Mesodermal cell (in vitro differentiated cells): ENCODE measurements around the gene ZNF805. TPM values are rescaled to one million over a fixed set of nuclear protein-coding genes. Genes with fewer than 3 reads are reported as not detected.
A peak's percentile ranks its signal among the peaks of the same experiment; 100 is the strongest.
"Not testable (repeated sequence)": the region's sequence is repeated elsewhere in the genome, so short reads cannot be mapped to it uniquely, and the experiment has no call there.

Source experiments
- H3K27ac ChIP-seq: 2 replicates; pipeline ENCODE4 v1.7.0; 2013; ENCODE audit warnings: mild to moderate bottlenecking, low read depth, low read length, moderate library complexity; ENCODE audit not compliant: severe bottlenecking
- H3K36me3 ChIP-seq: 2 replicates; pipeline ENCODE4 v1.7.1; 2013; ENCODE audit warnings: mild to moderate bottlenecking, low read length, moderate library complexity; ENCODE audit not compliant: control insufficient read depth, insufficient read depth
- H3K4me1 ChIP-seq: one replicate; pipeline ENCODE4 v1.7.1; 2013; ENCODE audit warnings: mild to moderate bottlenecking, low read length; ENCODE audit not compliant: insufficient read depth, control insufficient read depth, poor library complexity, severe bottlenecking
- H3K4me3 ChIP-seq: 2 replicates; pipeline ENCODE4 v1.7.0; 2013; ENCODE audit warnings: low read length, control low read depth, mild to moderate bottlenecking; ENCODE audit not compliant: insufficient read depth, poor library complexity, severe bottlenecking; ENCODE audit errors: extremely low read depth
- H3K9me3 ChIP-seq: 2 replicates; pipeline ENCODE4 v1.7.1; 2013; ENCODE audit warnings: mild to moderate bottlenecking, low read length, moderate library complexity; ENCODE audit not compliant: control insufficient read depth
- WGBS, 2 experiments: methylation state at CpG; one replicate each; pipeline ENCODE4 v1.1.5; 2013; ENCODE audit warnings: missing lambda C conversion rate in 2 of 2; ENCODE audit not compliant: insufficient coverage in 2 of 2; 5-methylcytosine and 5-hydroxymethylcytosine counted together
- polyA plus RNA-seq, 2 experiments: library from polyadenylated mRNA; stranded (reverse); fragments of 50-300 nt; gene quantifications; one replicate each; pipeline ENCODE4 v1.2.3, GENCODE V29; 2013

The ZNF805 gene
- 6.6 TPM for polyA plus RNA-seq (2013, experiment 1 of 2)
- 7.1 TPM for polyA plus RNA-seq (2013, experiment 2 of 2)

GRCh38 chr19:57240311-57241090, at the start of gene ZNF805:
Gene ZNF805 (plus strand): TSS chr19:57240632. CDS start chr19:57240892, 260 bp downstream.
- Histone ChIP-seq H3K9me3 (no peaks in the 10 kb centered on the region), H3K4me1 (peaks cover 8% of the 10 kb centered on the region), H3K36me3 (peaks cover 37% of the 10 kb centered on the region), H3K27ac (peak within 1 kb of the TSS; percentile 71), H3K4me3 (peak within 1 kb of the TSS; percentile 93)
- 4 to 5% methylated on average over 52 to 56 of the region's 61 CpGs for WGBS, 2 experiments

GRCh38 chr19:57191141-57192076, 49.0 kb upstream of the ZNF805 start, which contains the start of gene ZNF264:
Gene ZNF264 (plus strand): TSS chr19:57191500. CDS start chr19:57191914, 414 bp downstream.
- peaks cover 40% of the 10 kb centered on the region for H3K36me3 ChIP-seq
- WGBS, 2 experiments: 5% methylated on average over 75 to 79 of the region's 81 CpGs

GRCh38 chr19:57192077-57192420, 48.4 kb upstream of the ZNF805 start:
- 14 to 17% methylated on average over 9 of the region's 9 CpGs for WGBS, 2 experiments
- Histone ChIP-seq H3K27ac (no peak overlapping the region), H3K4me3 (peak overlapping the region; percentile 99), H3K4me1 (no peaks in the 10 kb centered on the region), H3K36me3 (peaks cover 46% of the 10 kb centered on the region), H3K9me3 (peaks cover 27% of the 10 kb centered on the region)

More at GRCh38 chr19:57191141-57192076, 49.0 kb upstream of the ZNF805 start, which contains the start of gene ZNF264:
- peak within 1 kb of the TSS; percentile 79 for H3K27ac ChIP-seq
- no peaks in the 10 kb centered on the region for H3K4me1 ChIP-seq
- H3K4me3 ChIP-seq: peak within 1 kb of the TSS; percentile 99
- H3K9me3 ChIP-seq: peaks cover 31% of the 10 kb centered on the region

GRCh38 chr19:57192993-57193392, 47.4 kb upstream of the ZNF805 start:
- no peaks in the 10 kb centered on the region for H3K4me1 ChIP-seq
- no peak overlapping the region for H3K27ac ChIP-seq
- peaks cover 19% of the 10 kb centered on the region for H3K9me3 ChIP-seq
- peaks cover 52% of the 10 kb centered on the region for H3K36me3 ChIP-seq
- 95 to 96% methylated on average over 4 to 5 of the region's 5 CpGs for WGBS, 2 experiments
- H3K4me3 ChIP-seq: peak overlapping the region; percentile 99

- H3K36me3 ChIP-seq: peaks cover 91% of the 10 kb centered on the region
- WGBS, 2 experiments: 92 to 95% methylated on average over 4 to 5 of the region's 6 CpGs
Observed at GRCh38 chr19:57197874-57198273, 42.6 kb upstream of the ZNF805 start.

GRCh38 chr19:57202160-57202559, 38.3 kb upstream of the ZNF805 start:
- H3K27ac ChIP-seq: no peak overlapping the region
- peaks cover 83% of the 10 kb centered on the region for H3K36me3 ChIP-seq
- H3K4me1 ChIP-seq: no peaks in the 10 kb centered on the region
- WGBS, 2 experiments: 79 to 100% methylated on average over 2 of the region's 5 CpGs
- H3K9me3 ChIP-seq: no peaks in the 10 kb centered on the region
- no peak overlapping the region for H3K4me3 ChIP-seq

More at GRCh38 chr19:57197874-57198273, 42.6 kb upstream of the ZNF805 start:
- not testable (repeated sequence) for H3K4me3 ChIP-seq, H3K4me1 ChIP-seq, H3K27ac ChIP-seq, H3K9me3 ChIP-seq

GRCh38 chr19:57210381-57210780, 30.1 kb upstream of the ZNF805 start:
- 90 to 97% methylated on average over 4 of the region's 4 CpGs for WGBS, 2 experiments
- H3K4me1 ChIP-seq: peaks cover 5% of the 10 kb centered on the region
- H3K9me3 ChIP-seq: no peaks in the 10 kb centered on the region
- H3K27ac ChIP-seq: no peak overlapping the region
- H3K4me3 ChIP-seq: no peak overlapping the region
- H3K36me3 ChIP-seq: peaks cover 74% of the 10 kb centered on the region

GRCh38 chr19:57212109-57212508, 28.3 kb upstream of the ZNF805 start:
- WGBS, 2 experiments: 92 to 100% methylated on average over 6 of the region's 7 CpGs
- Histone ChIP-seq H3K4me3 (no peak overlapping the region), H3K36me3 (peaks cover 72% of the 10 kb centered on the region), H3K27ac (no peak overlapping the region), H3K9me3 (no peaks in the 10 kb centered on the region), H3K4me1 (peaks cover 5% of the 10 kb centered on the region)

GRCh38 chr19:57227502-57227901, 12.9 kb upstream of the ZNF805 start:
- Histone ChIP-seq H3K4me1 (no peaks in the 10 kb centered on the region), H3K27ac (no peak overlapping the region), H3K4me3 (no peak overlapping the region), H3K9me3 (no peaks in the 10 kb centered on the region), H3K36me3 (no peaks in the 10 kb centered on the region)
- 78 to 84% methylated on average over 3 to 5 of the region's 5 CpGs for WGBS, 2 experiments

GRCh38 chr19:57231686-57232085, 8.7 kb upstream of the ZNF805 start:
- H3K36me3 ChIP-seq: no peaks in the 10 kb centered on the region

More at GRCh38 chr19:57231686-57232085, 8.7 kb upstream of the ZNF805 start:
- H3K4me3 ChIP-seq: no peak overlapping the region
- WGBS, 2 experiments: 44 to 64% methylated on average over 4 to 5 of the region's 9 CpGs
- H3K4me1 ChIP-seq: no peaks in the 10 kb centered on the region
- no peak overlapping the region for H3K27ac ChIP-seq
- H3K9me3 ChIP-seq: no peaks in the 10 kb centered on the region
